Upper lobe of right lung (tissue), 1 donor: Measurements from ENCODE around the gene SREBF2. TPM values are rescaled to one million over a fixed set of nuclear protein-coding genes. Genes with fewer than 3 reads are reported as not detected.

Experiments
- ATAC-seq: fragments of 200-7000 bp; cut with Tn5 transposase; one replicate; pipeline ENCODE4 v1.9.1; 2020; ENCODE audit warnings: mild to moderate bottlenecking, moderate library complexity
- DNase-seq: peaks from one replicate; pipeline ENCODE4 v3.0.0-alpha.2; 2020
- H3K27ac ChIP-seq: fragments of 200-600 bp; one replicate; pipeline ENCODE4 v1.8.0; 2022
- H3K27me3 ChIP-seq: fragments of 200-600 bp; one replicate; pipeline ENCODE4 v1.8.0; 2022; ENCODE audit warnings: mild to moderate bottlenecking
- H3K36me3 ChIP-seq: fragments of 200-600 bp; one replicate; pipeline ENCODE4 v1.8.0; 2022
- H3K4me1 ChIP-seq: fragments of 200-600 bp; one replicate; pipeline ENCODE4 v1.8.0; 2022
- H3K4me3 ChIP-seq: fragments of 200-600 bp; one replicate; pipeline ENCODE4 v1.8.0; 2022; ENCODE audit warnings: mild to moderate bottlenecking
- H3K9me3 ChIP-seq: fragments of 200-600 bp; one replicate; pipeline ENCODE4 v1.8.0; 2022
- intact Hi-C: fragments of 100-400 bp; cut with DNase I; formaldehyde crosslinking; loops from one replicate; pipeline ENCODE4 v1.11.0; 2022
- total RNA-seq: library from RNA; stranded (reverse); fragmentation: NEBNext Ultra II Directional; extraction: Animal tissue kit (Norgen Biotek cat#: 25700); gene quantifications from one replicate; pipeline ENCODE4 v1.2.1, GENCODE V29; 2021
- TF ChIP-seq, protein P1 (sequence below): fragments of 200-600 bp; IDR thresholded peaks from one replicate; pipeline ENCODE4 v1.8.0; 2022; ENCODE audit warnings: antibody characterized with exemption
- donor health status: DM: no; HTN: yes; CAD: no; lungs with severe emphysema.

Gene SREBF2
- total RNA-seq, 1 donor from 2014 or later, result 156 TPM

- Histone ChIP-seq H3K27ac (no peak overlapping the region), H3K9me3 (no peaks in the 10 kb centered on the region), H3K36me3 (peaks cover 22% of the 10 kb centered on the region), H3K27me3 (peaks cover 48% of the 10 kb centered on the region), H3K4me1 (peaks cover 10% of the 10 kb centered on the region), H3K4me3 (no peak overlapping the region)
- TF ChIP-seq, protein P1, sequence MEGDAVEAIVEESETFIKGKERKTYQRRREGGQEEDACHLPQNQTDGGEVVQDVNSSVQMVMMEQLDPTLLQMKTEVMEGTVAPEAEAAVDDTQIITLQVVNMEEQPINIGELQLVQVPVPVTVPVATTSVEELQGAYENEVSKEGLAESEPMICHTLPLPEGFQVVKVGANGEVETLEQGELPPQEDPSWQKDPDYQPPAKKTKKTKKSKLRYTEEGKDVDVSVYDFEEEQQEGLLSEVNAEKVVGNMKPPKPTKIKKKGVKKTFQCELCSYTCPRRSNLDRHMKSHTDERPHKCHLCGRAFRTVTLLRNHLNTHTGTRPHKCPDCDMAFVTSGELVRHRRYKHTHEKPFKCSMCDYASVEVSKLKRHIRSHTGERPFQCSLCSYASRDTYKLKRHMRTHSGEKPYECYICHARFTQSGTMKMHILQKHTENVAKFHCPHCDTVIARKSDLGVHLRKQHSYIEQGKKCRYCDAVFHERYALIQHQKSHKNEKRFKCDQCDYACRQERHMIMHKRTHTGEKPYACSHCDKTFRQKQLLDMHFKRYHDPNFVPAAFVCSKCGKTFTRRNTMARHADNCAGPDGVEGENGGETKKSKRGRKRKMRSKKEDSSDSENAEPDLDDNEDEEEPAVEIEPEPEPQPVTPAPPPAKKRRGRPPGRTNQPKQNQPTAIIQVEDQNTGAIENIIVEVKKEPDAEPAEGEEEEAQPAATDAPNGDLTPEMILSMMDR, result no peak
- DNase-seq (no peak), ATAC-seq (no peak)
- intact Hi-C loops, result no loop called here
Observed at GRCh38 chr22:41908411-41909309, 75.8 kb downstream of the SREBF2 start.

DNA sequence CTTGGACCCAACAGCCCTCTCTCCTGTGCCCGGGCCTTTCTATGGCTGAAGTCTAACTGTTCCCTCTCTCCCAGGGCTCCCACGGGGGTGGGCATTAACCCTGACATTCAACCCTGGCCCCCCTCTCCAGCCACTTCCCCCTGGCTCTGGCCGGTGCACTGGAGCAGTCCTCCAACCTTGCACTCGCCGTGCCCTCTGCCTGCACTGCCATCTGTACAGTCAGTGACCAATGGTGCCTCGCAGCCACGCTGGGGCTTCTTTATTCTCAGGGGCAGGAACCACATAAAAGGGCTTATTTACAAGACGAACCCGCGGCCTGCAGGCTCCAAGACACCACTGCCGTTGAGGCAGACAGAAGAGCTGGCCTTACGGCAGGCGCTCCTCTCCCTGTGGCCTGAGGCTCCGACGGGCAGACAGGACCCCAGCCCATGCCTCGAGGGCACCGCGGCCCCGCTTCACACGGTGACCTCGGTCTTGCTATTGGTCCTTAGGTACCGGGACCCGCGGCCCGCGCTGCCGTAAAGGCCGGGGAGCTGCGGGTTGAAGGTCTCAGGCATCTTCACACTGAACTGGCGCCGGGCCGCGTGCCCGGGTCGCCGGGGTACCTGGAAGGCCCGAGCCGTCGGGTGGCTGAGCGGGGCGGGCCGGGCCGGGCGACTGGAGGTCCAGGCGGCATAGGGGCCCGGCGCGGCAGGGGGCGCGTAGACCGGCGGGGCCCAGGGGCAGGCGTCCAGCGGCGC, 76.6 kb downstream of the SREBF2 start:
- peaks cover 54% of the 10 kb centered on the region for H3K27me3 ChIP-seq
- ATAC-seq, result no peak

DNA sequence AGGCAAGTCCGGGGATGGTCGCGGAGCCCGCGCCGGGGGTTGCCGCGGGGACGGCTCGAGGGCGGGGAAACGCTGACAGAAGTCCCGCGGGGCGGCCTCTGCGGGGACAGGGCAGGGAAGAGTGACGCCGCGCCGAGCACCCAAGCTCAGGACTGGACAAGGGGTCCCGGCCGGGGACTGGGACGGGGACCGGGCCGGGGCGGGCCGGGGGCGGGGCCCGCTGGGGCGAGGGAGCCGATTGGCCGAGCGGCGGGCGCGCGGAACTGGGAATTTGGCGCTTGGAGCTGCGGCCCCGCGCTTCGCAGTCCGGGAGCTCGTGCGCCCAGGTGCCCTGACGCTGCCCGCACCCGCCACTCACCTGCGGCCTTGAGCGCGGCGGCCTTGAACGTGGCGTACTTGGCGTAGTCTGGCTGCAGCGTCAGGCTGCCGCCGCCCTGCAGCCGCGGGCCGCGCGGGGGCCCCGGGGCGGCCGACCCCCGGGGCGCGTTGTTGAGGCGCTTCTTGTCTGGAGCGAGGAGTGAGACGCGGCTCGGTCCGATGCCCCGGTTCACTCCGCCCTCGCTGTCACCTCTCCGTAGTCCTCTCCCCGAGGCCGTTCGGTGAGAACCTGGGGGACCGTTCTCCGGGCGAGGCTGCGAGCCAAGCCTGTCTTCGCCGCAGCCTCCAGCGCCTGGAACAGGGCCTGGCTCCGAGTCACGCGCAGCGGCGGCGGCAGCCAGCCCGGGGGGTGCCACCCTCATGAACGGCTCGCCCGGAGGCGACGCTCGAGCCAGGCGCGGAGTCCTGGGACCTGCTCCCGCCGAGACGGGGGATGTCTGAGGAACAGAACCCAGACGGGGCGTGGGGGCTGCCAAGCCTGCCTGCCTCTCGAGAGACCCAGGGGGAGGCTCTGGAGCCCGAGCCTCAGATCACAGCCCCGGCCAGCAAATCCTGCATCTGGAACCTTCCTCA, 77.4 kb downstream of the SREBF2 start:
- TF ChIP-seq, protein P1, result no peak
- Histone ChIP-seq H3K4me3 (peak overlapping the region; percentile 19), H3K27me3 (peaks cover 61% of the 10 kb centered on the region), H3K4me1 (peaks cover 10% of the 10 kb centered on the region), H3K9me3 (no peaks in the 10 kb centered on the region), H3K27ac (no peak overlapping the region), H3K36me3 (peaks cover 5% of the 10 kb centered on the region)
- ATAC-seq (peak; percentile 6), DNase-seq (no peak)
- intact Hi-C loops, result no loop called here

More for the DNA sequence above, 76.6 kb downstream of the SREBF2 start:
- TF ChIP-seq, protein P1, result no peak
- intact Hi-C loops, result no loop called here
- no peak for DNase-seq
- Histone ChIP-seq H3K4me3 (peak overlapping the region; percentile 19), H3K9me3 (no peaks in the 10 kb centered on the region), H3K27ac (no peak overlapping the region), H3K36me3 (peaks cover 13% of the 10 kb centered on the region), H3K4me1 (peaks cover 10% of the 10 kb centered on the region)

GRCh38 chr22:41911001-41911611, 78.2 kb downstream of the SREBF2 start:
- intact Hi-C loops, result no loop called here
- H3K4me3 ChIP-seq, result peak overlapping the region; percentile 19
- H3K9me3 ChIP-seq, result no peaks in the 10 kb centered on the region
- peaks cover 69% of the 10 kb centered on the region for H3K27me3 ChIP-seq
- no peak overlapping the region for H3K27ac ChIP-seq
- H3K4me1 ChIP-seq, result peaks cover 10% of the 10 kb centered on the region
- no peaks in the 10 kb centered on the region for H3K36me3 ChIP-seq
- TF ChIP-seq, protein P1, result no peak
- ATAC-seq (no peak), DNase-seq (no peak)
